AG04449 (cell line): Measurements from ENCODE around the gene ARPC5.
A peak's percentile ranks its signal among the peaks of the same experiment; 100 is the strongest.

Experiments
- CTCF ChIA-PET: fragments of 350-600 bp; formaldehyde crosslinking; extraction: SDS; loops from one replicate; lab custom pipeline; 2021; ENCODE audit warnings: antibody characterized with exemption; lab: Yijun Ruan, JAX
- POLR2A ChIA-PET: fragments of 400-600, 350-600 bp; formaldehyde crosslinking; extraction: SDS; loops from one replicate; lab custom pipeline; 2020; ENCODE audit warnings: antibody characterized with exemption, inconsistent platforms; lab: Yijun Ruan, JAX
- DNase-seq: peaks from one replicate; pipeline ENCODE4 v3.0.0-alpha.2; 2010; ENCODE audit warnings: low read depth, low spot score
- H3K4me3 ChIP-seq: 2 replicates; pipeline ENCODE4 v1.5.1; 2011; ENCODE audit warnings: low read depth, mild to moderate bottlenecking, control low read depth, low read length
- CTCF ChIP-seq: IDR thresholded peaks from one replicate; pipeline ENCODE4 v1.5.1; 2011; ENCODE audit warnings: mild to moderate bottlenecking, moderate library complexity, low read length, control low read depth, inconsistent platforms; ENCODE audit not compliant: insufficient read depth; ENCODE audit errors: missing control alignments

Gene ARPC5

GRCh38 chr1:183604815-183605214 lies 30.8 kb downstream of the ARPC5 start:
- H3K4me3 ChIP-seq = no peak overlapping the region
- ChIA-PET CTCF (no interaction called here), POLR2A (no interaction called here)
- TF ChIP-seq CTCF = no peak
- no peak for DNase-seq

GRCh38 chr1:183604038-183604808 lies 31.4 kb downstream of the ARPC5 start:
- no peak overlapping the region for H3K4me3 ChIP-seq
- TF ChIP-seq CTCF = no peak
- DNase-seq = peak; percentile 52
- ChIA-PET POLR2A (no interaction called here), CTCF (no interaction called here)

DNA sequence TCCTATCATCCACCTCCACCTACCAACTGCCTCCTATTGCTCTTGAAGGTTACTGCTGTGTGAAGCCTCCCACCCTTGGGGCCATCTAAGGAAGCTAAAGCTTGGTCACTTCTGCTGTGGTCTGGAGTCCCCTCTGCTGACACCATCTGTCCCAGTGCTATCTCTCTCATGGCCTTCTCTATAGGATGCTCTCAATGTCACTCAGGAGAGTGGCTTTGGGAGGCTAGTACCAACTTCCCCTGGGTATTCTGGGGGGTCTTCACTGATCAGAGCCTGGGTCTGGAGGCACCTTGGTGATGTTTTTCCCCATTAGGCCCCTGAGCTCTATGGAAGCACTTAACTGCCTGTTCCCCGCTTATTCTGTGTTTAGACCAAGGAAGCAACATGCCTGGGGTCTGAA lies 33.1 kb downstream of the ARPC5 start:
- POLR2A ChIA-PET = no interaction called here
- CTCF ChIA-PET = no interaction called here
- no peak for DNase-seq
- no peak overlapping the region for H3K4me3 ChIP-seq
- no peak for TF ChIP-seq CTCF

DNA sequence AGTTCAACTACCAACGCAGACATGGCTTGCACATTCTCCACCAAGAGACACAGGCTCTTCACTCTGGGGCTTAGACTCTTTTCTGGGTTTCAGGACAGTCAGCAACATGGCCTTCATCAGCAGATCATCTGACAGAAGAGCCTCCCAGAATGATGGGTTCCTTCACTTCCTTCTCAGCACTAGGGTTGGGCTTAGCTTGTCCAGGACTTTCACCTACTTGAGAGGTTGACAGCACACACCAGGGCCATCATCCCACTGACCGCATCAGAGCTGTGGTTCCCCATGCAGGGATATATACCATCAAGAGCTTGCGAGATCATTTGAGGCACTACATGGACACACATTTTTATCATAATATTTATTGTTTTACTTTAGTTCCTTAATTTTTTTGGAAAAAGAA lies 34.9 kb downstream of the ARPC5 start:
- TF ChIP-seq CTCF = no peak
- ChIA-PET CTCF (interaction anchor here (1.0 kb wide), 2 partner anchors 9 to 19 kb away, joined by 4 read pairs; no protein-coding TSS in a partner anchor), POLR2A (no interaction called here)
- H3K4me3 ChIP-seq = no peak overlapping the region
- no peak for DNase-seq

GRCh38 chr1:183600136-183600535 lies 35.4 kb downstream of the ARPC5 start:
- ChIA-PET POLR2A (no interaction called here), CTCF (interaction anchor here (1.0 kb wide), 3 partner anchors 10 to 20 kb away, joined by 3 to 4 read pairs (median 4); no protein-coding TSS in a partner anchor)
- no peak overlapping the region for H3K4me3 ChIP-seq
- peak; percentile 47 for DNase-seq
- TF ChIP-seq CTCF = no peak

DNA sequence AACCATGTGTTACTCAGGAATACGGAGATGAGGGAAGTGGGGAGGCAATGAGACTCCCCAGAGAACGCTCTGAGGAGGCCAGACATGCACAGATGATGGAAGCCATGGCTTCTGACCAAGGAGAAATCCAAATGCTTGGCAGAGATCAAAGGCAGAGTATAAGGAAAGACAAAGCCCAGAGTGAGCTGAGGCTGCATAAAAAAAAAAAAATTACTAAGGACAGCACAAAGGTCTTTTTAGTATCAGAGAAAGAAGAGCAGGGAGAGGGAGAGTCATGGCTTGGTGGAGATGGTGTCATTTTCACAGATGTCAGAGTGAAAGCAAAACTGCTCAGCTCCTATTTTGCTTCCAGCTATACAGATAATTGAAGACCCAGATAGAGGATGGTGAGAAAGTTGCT lies 37.2 kb downstream of the ARPC5 start:
- TF ChIP-seq CTCF = no peak
- H3K4me3 ChIP-seq = no peak overlapping the region
- ChIA-PET POLR2A (no interaction called here), CTCF (interaction anchor here (1.0 to 3.0 kb wide), 3 partner anchors 10 to 21 kb away, joined by 3 to 18 read pairs (median 3); no protein-coding TSS in a partner anchor)
- DNase-seq = no peak
